Left colon (tissue), 2 donors: Measurements from ENCODE around the gene IGF2BP1. TPM values are rescaled to one million over a fixed set of nuclear protein-coding genes. Genes with fewer than 3 reads are reported as not detected.
"Not testable (repeated sequence)": the region's sequence is repeated elsewhere in the genome, so short reads cannot be mapped to it uniquely, and the experiment has no call there.

Experiments used
- ATAC-seq: fragments of 200-7000 bp; cut with Tn5 transposase; one replicate; pipeline ENCODE4 v1.9.1; 2020; ENCODE audit warnings: mild to moderate bottlenecking, moderate library complexity
- DNase-seq, 2 donors: peaks; one replicate each; pipeline ENCODE4 v3.0.0-alpha.2; 2020
- intact Hi-C, 2 donors: fragments of 100-400 bp; cut with DNase I in 1 of 2; cut with micrococcal nuclease in 1 of 2; formaldehyde crosslinking; loops; one replicate each; pipeline versions ENCODE4 v1.11.2 to v1.14.0; 2022; cut with DNase I, micrococcal nuclease
- total RNA-seq, 2 donors: library from RNA; stranded (reverse); fragmentation: NEBNext Ultra II Directional; extraction: Animal tissue kit (Norgen Biotek cat#: 25700); gene quantifications; one replicate each; pipeline ENCODE4 v1.2.1, GENCODE V29; 2021
- donor health status: DM: no; HTN: no; CAD: no.
- donor health status: DM: yes; HTN: yes; CAD: no.

The IGF2BP1 gene
- total RNA-seq, 2 donors from 2014 or later, result 0.40 TPM; not detected in 1

- DNase-seq (no peak), ATAC-seq (no peak)
- intact Hi-C loops, result no loop called here
These were observed 19.0 kb downstream of the IGF2BP1 start for GRCh38 chr17:49015924-49016774.

DNA sequence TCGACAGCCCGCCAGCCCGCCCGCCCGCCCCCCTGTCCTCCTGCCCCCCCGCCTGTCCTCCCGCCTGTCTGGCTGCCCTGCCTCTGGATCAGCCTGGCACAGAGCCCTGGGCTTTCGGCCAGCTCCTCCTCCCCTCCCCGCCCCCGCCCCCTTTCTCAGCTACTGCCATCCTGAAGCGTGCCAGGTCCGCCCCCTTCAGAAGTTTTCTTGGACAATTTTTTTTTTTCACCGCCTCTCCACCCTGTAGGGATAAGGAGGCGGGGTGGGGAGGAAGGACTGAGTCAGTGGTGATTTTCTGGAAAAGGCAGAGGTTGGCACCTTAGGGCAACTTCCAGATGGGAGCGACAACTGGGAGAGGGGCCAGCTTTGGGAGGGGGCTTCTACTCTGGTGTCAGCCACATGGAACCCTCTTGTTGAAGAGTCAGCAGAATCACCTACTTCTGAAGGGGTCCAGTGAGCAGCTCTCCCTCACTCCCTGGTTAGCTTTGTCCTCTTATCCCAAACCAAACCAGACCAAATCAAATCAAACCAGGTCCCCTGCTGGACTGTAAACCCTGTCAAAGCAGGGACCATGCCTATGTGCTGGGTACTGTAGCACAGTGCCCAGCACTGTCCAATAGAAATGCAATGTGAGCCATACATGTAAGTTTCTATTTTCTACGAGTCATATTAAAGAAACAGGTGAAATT lies 19.7 kb downstream of the IGF2BP1 start:
- ATAC-seq (peak; percentile 61), DNase-seq (peak in 1 of 2 donors; percentile 63)
- intact Hi-C loops, result no loop called here

- ATAC-seq (no peak), DNase-seq (no peak)
- intact Hi-C loops, result no loop called here
These were observed 21.0 kb downstream of the IGF2BP1 start for GRCh38 chr17:49018116-49018612.

GRCh38 chr17:49018748-49019147 lies 21.6 kb downstream of the IGF2BP1 start:
- DNase-seq, result no peak

GRCh38 chr17:49020609-49021008 lies 23.4 kb downstream of the IGF2BP1 start:
- DNase-seq (no peak), ATAC-seq (no peak)
- intact Hi-C loops, result loop anchor here in 1 of 2 donors (10.0 kb wide), 1 partner anchor 346 kb away; no protein-coding TSS in a partner anchor

More at GRCh38 chr17:49018748-49019147, 21.6 kb downstream of the IGF2BP1 start:
- ATAC-seq, result no peak
- intact Hi-C loops, result no loop called here

GRCh38 chr17:49021095-49021767 lies 24.0 kb downstream of the IGF2BP1 start:
- intact Hi-C loops, result loop anchor here in 1 of 2 donors (10.0 kb wide), 1 partner anchor 346 kb away; no protein-coding TSS in a partner anchor
- DNase-seq, result no peak
- ATAC-seq, result no peak

- no peak for DNase-seq
- ATAC-seq, result no peak
- intact Hi-C loops, result loop anchor here in 1 of 2 donors (10.0 kb wide), 1 partner anchor 347 kb away; no protein-coding TSS in a partner anchor
These were observed 24.6 kb downstream of the IGF2BP1 start for GRCh38 chr17:49021768-49022103.

DNA sequence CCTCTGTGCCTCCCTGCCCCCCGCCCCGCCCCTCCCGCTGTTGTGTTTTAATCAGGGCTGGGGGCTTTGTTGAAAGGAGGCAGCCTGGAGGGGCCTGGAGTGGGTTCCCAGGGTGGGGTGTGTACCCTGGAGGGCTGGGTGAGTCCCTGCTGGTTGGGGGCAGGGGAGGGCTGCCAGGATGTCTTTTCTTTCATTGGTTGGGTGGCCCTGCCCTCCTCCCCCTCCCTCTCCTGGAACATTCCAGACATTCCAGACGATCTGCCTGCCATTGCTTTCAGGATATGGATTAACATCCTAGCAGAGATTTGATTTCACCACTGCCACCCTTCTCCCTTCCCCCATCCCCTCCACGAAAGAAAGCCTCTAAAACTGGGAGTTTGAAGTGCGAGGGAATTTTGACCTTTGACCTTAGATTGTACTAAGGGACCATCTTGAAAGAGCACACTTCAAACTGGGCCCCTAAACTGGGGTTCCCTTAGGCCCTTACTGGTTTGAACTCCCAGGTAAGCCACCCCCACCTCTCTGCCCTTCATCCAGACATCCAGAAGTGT lies 25.3 kb downstream of the IGF2BP1 start:
- no peak for ATAC-seq

DNA sequence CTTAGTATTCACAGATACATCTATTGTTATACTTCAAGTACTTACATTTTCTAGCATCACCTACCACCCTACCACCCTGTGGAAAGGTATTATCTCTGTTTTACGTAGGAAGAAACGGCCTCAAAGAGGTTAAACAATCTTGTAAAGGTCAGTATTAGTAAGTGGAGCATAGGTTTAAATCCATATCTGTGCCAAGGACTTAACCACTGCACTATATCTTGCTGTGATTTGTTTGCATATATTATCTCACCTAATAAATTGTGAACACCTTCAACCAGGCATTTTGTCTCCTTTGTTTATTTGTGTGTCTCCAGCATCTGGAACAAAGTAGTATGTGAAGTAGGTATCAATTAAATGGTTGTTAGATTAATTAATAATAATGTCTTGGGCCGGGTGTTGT lies 27.3 kb downstream of the IGF2BP1 start:
- intact Hi-C loops, result loop anchor here in 1 of 2 donors (10.0 kb wide), 1 partner anchor 350 kb away; no protein-coding TSS in a partner anchor
- ATAC-seq (no peak), DNase-seq (no peak)

More for the DNA sequence above, 25.3 kb downstream of the IGF2BP1 start:
- intact Hi-C loops, result loop anchor here in 1 of 2 donors (10.0 kb wide), 1 partner anchor 348 kb away; no protein-coding TSS in a partner anchor
- no peak for DNase-seq

DNA sequence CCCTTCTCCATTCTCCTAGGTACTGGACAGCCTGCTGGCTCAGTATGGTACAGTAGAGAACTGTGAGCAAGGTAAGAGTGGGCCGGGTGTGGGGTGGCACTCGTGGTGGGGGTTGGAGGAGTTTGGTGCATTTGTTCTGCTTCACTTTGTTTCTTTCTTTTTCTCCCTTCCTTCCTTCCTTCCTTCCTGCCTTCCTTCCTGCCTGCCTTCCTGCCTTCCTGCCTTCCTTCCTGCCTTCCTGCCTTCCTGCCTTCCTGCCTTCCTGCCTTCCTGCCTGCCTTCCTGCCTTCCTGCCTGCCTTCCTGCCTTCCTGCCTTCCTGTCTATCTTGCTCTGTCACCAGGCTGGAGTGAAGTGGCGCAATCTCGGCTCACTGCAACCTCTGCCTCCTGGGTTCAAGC lies 29.3 kb downstream of the IGF2BP1 start:
- intact Hi-C loops, result loop anchor here in 1 of 2 donors (10.0 kb wide), 1 partner anchor 352 kb away; no protein-coding TSS in a partner anchor
- not testable (repeated sequence) for DNase-seq, ATAC-seq

DNA sequence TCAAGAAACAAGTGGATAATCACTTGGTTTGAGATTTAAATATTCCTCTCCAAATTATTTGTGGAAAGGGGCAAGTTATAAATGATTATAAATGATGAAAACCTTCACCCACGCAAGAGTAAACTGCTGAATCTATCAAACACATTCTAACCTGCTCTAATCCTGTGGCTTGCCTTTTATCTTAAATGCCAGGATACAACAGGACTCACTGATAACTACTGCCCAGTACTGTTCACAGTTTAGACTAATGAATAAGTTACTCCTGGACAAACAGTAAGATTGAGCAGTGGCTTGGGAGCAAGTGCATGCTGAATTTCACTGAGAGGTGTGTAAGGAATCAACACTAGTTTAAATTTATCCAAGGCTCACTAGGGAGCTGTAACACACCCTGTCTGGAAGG lies 31.1 kb downstream of the IGF2BP1 start:
- no peak for ATAC-seq
- no peak for DNase-seq
- intact Hi-C loops, result loop anchor here in 1 of 2 donors (10.0 kb wide), 1 partner anchor 353 kb away; no protein-coding TSS in a partner anchor

- ATAC-seq, result no peak
- DNase-seq, result no peak
- intact Hi-C loops, result loop anchor here in 1 of 2 donors (10.0 kb wide), 3 partner anchors 135 to 355 kb away; partner anchors contain the start of gene ATP5MC1
These were observed 32.6 kb downstream of the IGF2BP1 start for GRCh38 chr17:49029801-49030200.

- peak; percentile 92 for ATAC-seq
- DNase-seq, result peak in 1 of 2 donors; percentile 45
- intact Hi-C loops, result loop anchor here in 1 of 2 donors (10.0 kb wide), 2 partner anchors 137 to 227 kb away; partner anchors contain the start of gene ATP5MC1
These were observed 35.1 kb downstream of the IGF2BP1 start for GRCh38 chr17:49031965-49032928.

- intact Hi-C loops, result loop anchor here in 1 of 2 donors (10.0 kb wide), 2 partner anchors 141 to 231 kb away; partner anchors contain the start of gene ATP5MC1
- peak in 1 of 2 donors; percentile 48 for DNase-seq
- peak; percentile 55 for ATAC-seq
These were observed 38.5 kb downstream of the IGF2BP1 start for GRCh38 chr17:49035470-49036269.

GRCh38 chr17:49036270-49036626 lies 39.1 kb downstream of the IGF2BP1 start:
- intact Hi-C loops, result loop anchor here in 1 of 2 donors (10.0 kb wide), 2 partner anchors 141 to 231 kb away; partner anchors contain the start of gene ATP5MC1
- DNase-seq, result no peak
- ATAC-seq, result no peak

DNA sequence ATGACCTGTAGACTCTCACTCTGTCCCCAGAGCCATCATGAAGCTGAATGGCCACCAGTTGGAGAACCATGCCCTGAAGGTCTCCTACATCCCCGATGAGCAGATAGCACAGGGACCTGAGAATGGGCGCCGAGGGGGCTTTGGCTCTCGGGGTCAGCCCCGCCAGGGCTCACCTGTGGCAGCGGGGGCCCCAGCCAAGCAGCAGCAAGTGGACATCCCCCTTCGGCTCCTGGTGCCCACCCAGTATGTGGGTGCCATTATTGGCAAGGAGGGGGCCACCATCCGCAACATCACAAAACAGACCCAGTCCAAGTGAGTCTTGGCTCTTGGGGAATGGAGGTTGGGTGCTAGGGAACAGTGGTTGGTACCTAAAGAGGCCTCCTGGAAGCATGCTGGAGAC lies 41.0 kb downstream of the IGF2BP1 start:
- no peak for DNase-seq
- ATAC-seq, result no peak
- intact Hi-C loops, result loop anchor here in 1 of 2 donors (10.0 kb wide), 2 partner anchors 143 to 233 kb away; partner anchors contain the start of gene ATP5MC1
